Stimulated activated CD4-positive, alpha-beta T cell treated with anti-CD3 and anti-CD28 coated beads, Interleukin-12 subunit alpha, Interleukin-12 subunit beta, amount 100 ng/mL, for 4 hours (primary cell): ENCODE data around the gene TNFRSF4.
"Not testable (repeated sequence)": the region's sequence is repeated elsewhere in the genome, so short reads cannot be mapped to it uniquely, and the experiment has no call there.

Experiments used
- DNase-seq: peaks from one replicate; pipeline ENCODE4 v3.0.0-alpha.2; 2020

TNFRSF4 gene

GRCh38 chr1:1179983-1180861 lies 33.7 kb downstream of the TNFRSF4 start:
- no peak for DNase-seq

- no peak for DNase-seq
These were observed 34.5 kb downstream of the TNFRSF4 start for GRCh38 chr1:1179346-1179982.

GRCh38 chr1:1178794-1179331 lies 35.1 kb downstream of the TNFRSF4 start:
- no peak for DNase-seq

GRCh38 chr1:1177452-1178206 lies 36.3 kb downstream of the TNFRSF4 start:
- no peak for DNase-seq

GRCh38 chr1:1176931-1177330 lies 37.0 kb downstream of the TNFRSF4 start:
- no peak for DNase-seq

- DNase-seq = not testable (repeated sequence)
These were observed 37.7 kb downstream of the TNFRSF4 start for GRCh38 chr1:1176063-1176761.

- no peak for DNase-seq
These were observed 38.5 kb downstream of the TNFRSF4 start for GRCh38 chr1:1175221-1176062.

GRCh38 chr1:1173793-1174415 lies 40.0 kb downstream of the TNFRSF4 start, which contains the start of gene TTLL10:
TTLL10 (plus strand) TSS chr1:1173880; CDS start chr1:1179216, 5,336 bp downstream.
- DNase-seq = peak; percentile 23

- DNase-seq = no peak
These were observed 40.7 kb downstream of the TNFRSF4 start for GRCh38 chr1:1173061-1173792.

GRCh38 chr1:1171546-1172340 lies 42.2 kb downstream of the TNFRSF4 start:
- DNase-seq = peak; percentile 18

GRCh38 chr1:1171161-1171545 lies 42.8 kb downstream of the TNFRSF4 start:
- no peak for DNase-seq

- DNase-seq = no peak
These were observed 43.5 kb downstream of the TNFRSF4 start for GRCh38 chr1:1170215-1171091.

- DNase-seq = no peak
These were observed 44.3 kb downstream of the TNFRSF4 start for GRCh38 chr1:1169429-1170214.

GRCh38 chr1:1168451-1169411 lies 45.2 kb downstream of the TNFRSF4 start:
- no peak for DNase-seq

- DNase-seq = no peak
These were observed 46.0 kb downstream of the TNFRSF4 start for GRCh38 chr1:1167841-1168450.

- DNase-seq = no peak
These were observed 46.5 kb downstream of the TNFRSF4 start for GRCh38 chr1:1167398-1167821.
